ENCODE data around the gene MRGPRX3. TPM values are rescaled to one million over a fixed set of nuclear protein-coding genes. Genes with fewer than 3 reads are reported as not detected.
A peak's percentile ranks its signal among the peaks of the same experiment; 100 is the strongest.

MRGPRX3 gene
- total RNA-seq, 1 experiment from 2014 or later: not detected

- no peaks in the 10 kb centered on the region for H3K27me3 ChIP-seq (ENCODE audit: low read length)
- no peaks in the 10 kb centered on the region for H3K79me2 ChIP-seq (ENCODE audit: low read length)
- no peaks in the 10 kb centered on the region for H4K20me1 ChIP-seq (ENCODE audit: insufficient read depth, low read depth, low read length)
- no peaks in the 10 kb centered on the region for H3K9me2 ChIP-seq (replicated peaks; ENCODE audit: insufficient read depth, low read length)
- no peak overlapping the region for H3K27ac ChIP-seq (ENCODE audit: low read length)
- no peaks in the 10 kb centered on the region for H3K36me3 ChIP-seq (ENCODE audit: insufficient read depth, low read length)
- DNase-seq: no peak
- no peaks in the 10 kb centered on the region for H3K4me1 ChIP-seq (ENCODE audit: low read length)
- no peak overlapping the region for H2AFZ ChIP-seq (ENCODE audit: low read length)
- no peaks in the 10 kb centered on the region for H3K9me3 ChIP-seq (ENCODE audit: low read length)
- H3K4me3 ChIP-seq (ENCODE audit: low read length): no peak overlapping the region
- no peak overlapping the region for H3K9ac ChIP-seq (ENCODE audit: low read length)
- no peak overlapping the region for H3K4me2 ChIP-seq (ENCODE audit: low read depth, low read length, poor library complexity, severe bottlenecking)
Observed at GRCh38 chr11:18140145-18140544, 7.8 kb downstream of the MRGPRX3 start.

- Histone ChIP-seq H2AFZ (ENCODE audit: low read length) (no peak overlapping the region), H3K4me2 (ENCODE audit: low read depth, low read length, poor library complexity, severe bottlenecking) (no peak overlapping the region)
- DNase-seq: no peak
Observed at GRCh38 chr11:18144243-18144642, 11.9 kb downstream of the MRGPRX3 start.

GRCh38 chr11:18145025-18145424, 12.7 kb downstream of the MRGPRX3 start:
- H2AFZ ChIP-seq (ENCODE audit: low read length): no peak overlapping the region
- no peak overlapping the region for H3K4me3 ChIP-seq (ENCODE audit: low read length)
- no peaks in the 10 kb centered on the region for H3K9me2 ChIP-seq (replicated peaks; ENCODE audit: insufficient read depth, low read length)
- H3K36me3 ChIP-seq (ENCODE audit: insufficient read depth, low read length): no peaks in the 10 kb centered on the region
- no peaks in the 10 kb centered on the region for H3K9me3 ChIP-seq (ENCODE audit: low read length)
- H3K9ac ChIP-seq (ENCODE audit: low read length): no peak overlapping the region
- no peaks in the 10 kb centered on the region for H3K79me2 ChIP-seq (ENCODE audit: low read length)
- H3K27me3 ChIP-seq (ENCODE audit: low read length): no peaks in the 10 kb centered on the region
- H4K20me1 ChIP-seq (ENCODE audit: insufficient read depth, low read depth, low read length): no peaks in the 10 kb centered on the region
- H3K4me1 ChIP-seq (ENCODE audit: low read length): no peaks in the 10 kb centered on the region
- H3K4me2 ChIP-seq (ENCODE audit: low read depth, low read length, poor library complexity, severe bottlenecking): no peak overlapping the region
- no peak for DNase-seq
- no peak overlapping the region for H3K27ac ChIP-seq (ENCODE audit: low read length)

More at GRCh38 chr11:18144243-18144642, 11.9 kb downstream of the MRGPRX3 start:
- no peak overlapping the region for H3K4me3 ChIP-seq (ENCODE audit: low read length)
- H3K9me3 ChIP-seq (ENCODE audit: low read length): no peaks in the 10 kb centered on the region
- H3K27ac ChIP-seq (ENCODE audit: low read length): no peak overlapping the region
- no peaks in the 10 kb centered on the region for H4K20me1 ChIP-seq (ENCODE audit: insufficient read depth, low read depth, low read length)
- H3K79me2 ChIP-seq (ENCODE audit: low read length): no peaks in the 10 kb centered on the region
- H3K9me2 ChIP-seq (replicated peaks; ENCODE audit: insufficient read depth, low read length): no peaks in the 10 kb centered on the region
- H3K4me1 ChIP-seq (ENCODE audit: low read length): no peaks in the 10 kb centered on the region
- H3K36me3 ChIP-seq (ENCODE audit: insufficient read depth, low read length): no peaks in the 10 kb centered on the region
- no peaks in the 10 kb centered on the region for H3K27me3 ChIP-seq (ENCODE audit: low read length)
- no peak overlapping the region for H3K9ac ChIP-seq (ENCODE audit: low read length)

- Histone ChIP-seq H3K79me2 (ENCODE audit: low read length) (no peaks in the 10 kb centered on the region), H3K36me3 (ENCODE audit: insufficient read depth, low read length) (no peaks in the 10 kb centered on the region), H3K9me2 (replicated peaks; ENCODE audit: insufficient read depth, low read length) (no peaks in the 10 kb centered on the region), H3K4me2 (ENCODE audit: low read depth, low read length, poor library complexity, severe bottlenecking) (no peak overlapping the region), H3K27me3 (ENCODE audit: low read length) (no peaks in the 10 kb centered on the region), H3K4me1 (ENCODE audit: low read length) (no peaks in the 10 kb centered on the region), H3K27ac (ENCODE audit: low read length) (no peak overlapping the region), H3K4me3 (ENCODE audit: low read length) (no peak overlapping the region), H3K9me3 (ENCODE audit: low read length) (no peaks in the 10 kb centered on the region), H4K20me1 (ENCODE audit: insufficient read depth, low read depth, low read length) (no peaks in the 10 kb centered on the region), H3K9ac (ENCODE audit: low read length) (no peak overlapping the region), H2AFZ (ENCODE audit: low read length) (no peak overlapping the region)
- no peak for DNase-seq
Observed at GRCh38 chr11:18145837-18146236, 13.5 kb downstream of the MRGPRX3 start.

GRCh38 chr11:18151581-18151980, 19.2 kb downstream of the MRGPRX3 start:
- H3K27ac ChIP-seq (ENCODE audit: low read length): no peak overlapping the region
- H3K4me2 ChIP-seq (ENCODE audit: low read depth, low read length, poor library complexity, severe bottlenecking): no peak overlapping the region
- H3K9me2 ChIP-seq (replicated peaks; ENCODE audit: insufficient read depth, low read length): no peaks in the 10 kb centered on the region
- no peaks in the 10 kb centered on the region for H3K4me1 ChIP-seq (ENCODE audit: low read length)
- H3K36me3 ChIP-seq (ENCODE audit: insufficient read depth, low read length): no peaks in the 10 kb centered on the region
- H3K9ac ChIP-seq (ENCODE audit: low read length): no peak overlapping the region
- DNase-seq: no peak
- no peaks in the 10 kb centered on the region for H3K9me3 ChIP-seq (ENCODE audit: low read length)
- no peak overlapping the region for H3K4me3 ChIP-seq (ENCODE audit: low read length)
- no peaks in the 10 kb centered on the region for H3K79me2 ChIP-seq (ENCODE audit: low read length)
- no peaks in the 10 kb centered on the region for H4K20me1 ChIP-seq (ENCODE audit: insufficient read depth, low read depth, low read length)
- no peaks in the 10 kb centered on the region for H3K27me3 ChIP-seq (ENCODE audit: low read length)
- no peak overlapping the region for H2AFZ ChIP-seq (ENCODE audit: low read length)

- Histone ChIP-seq H3K79me2 (ENCODE audit: low read length) (no peaks in the 10 kb centered on the region), H3K27ac (ENCODE audit: low read length) (no peak overlapping the region), H3K36me3 (ENCODE audit: insufficient read depth, low read length) (no peaks in the 10 kb centered on the region), H2AFZ (ENCODE audit: low read length) (no peak overlapping the region), H4K20me1 (ENCODE audit: insufficient read depth, low read depth, low read length) (no peaks in the 10 kb centered on the region), H3K27me3 (ENCODE audit: low read length) (no peaks in the 10 kb centered on the region), H3K4me1 (ENCODE audit: low read length) (no peaks in the 10 kb centered on the region), H3K9me3 (ENCODE audit: low read length) (no peaks in the 10 kb centered on the region), H3K9ac (ENCODE audit: low read length) (no peak overlapping the region), H3K4me3 (ENCODE audit: low read length) (no peak overlapping the region), H3K9me2 (replicated peaks; ENCODE audit: insufficient read depth, low read length) (no peaks in the 10 kb centered on the region), H3K4me2 (ENCODE audit: low read depth, low read length, poor library complexity, severe bottlenecking) (no peak overlapping the region)
- no peak for DNase-seq
Observed at GRCh38 chr11:18168372-18168771, 36.0 kb downstream of the MRGPRX3 start.

- H3K4me2 ChIP-seq (ENCODE audit: low read depth, low read length, poor library complexity, severe bottlenecking): no peak overlapping the region
Observed at GRCh38 chr11:18171377-18172000, 39.1 kb downstream of the MRGPRX3 start.

GRCh38 chr11:18172666-18173065, 40.3 kb downstream of the MRGPRX3 start, which contains the start of gene MRGPRX4:
Gene MRGPRX4, plus strand, starts transcription at chr11:18172837. Its CDS starts 420 bp downstream, at chr11:18173257.
- H3K4me3 ChIP-seq (ENCODE audit: low read length): no peak within 1 kb of the TSS
- no peaks in the 10 kb centered on the region for H3K4me1 ChIP-seq (ENCODE audit: low read length)
- no peaks in the 10 kb centered on the region for H3K79me2 ChIP-seq (ENCODE audit: low read length)
- no peak for DNase-seq
- H3K27ac ChIP-seq (ENCODE audit: low read length): no peak within 1 kb of the TSS
- no peak within 1 kb of the TSS for H3K4me2 ChIP-seq (ENCODE audit: low read depth, low read length, poor library complexity, severe bottlenecking)
- H3K9me2 ChIP-seq (replicated peaks; ENCODE audit: insufficient read depth, low read length): no peaks in the 10 kb centered on the region
- no peaks in the 10 kb centered on the region for H3K27me3 ChIP-seq (ENCODE audit: low read length)
- H4K20me1 ChIP-seq (ENCODE audit: insufficient read depth, low read depth, low read length): no peaks in the 10 kb centered on the region
- H3K36me3 ChIP-seq (ENCODE audit: insufficient read depth, low read length): no peaks in the 10 kb centered on the region
- no peak within 1 kb of the TSS for H2AFZ ChIP-seq (ENCODE audit: low read length)
- no peak within 1 kb of the TSS for H3K9ac ChIP-seq (ENCODE audit: low read length)
- no peaks in the 10 kb centered on the region for H3K9me3 ChIP-seq (ENCODE audit: low read length)

More at GRCh38 chr11:18171377-18172000, 39.1 kb downstream of the MRGPRX3 start:
- peak; percentile 56 for DNase-seq
- Histone ChIP-seq H3K36me3 (ENCODE audit: insufficient read depth, low read length) (no peaks in the 10 kb centered on the region), H3K4me3 (ENCODE audit: low read length) (no peak overlapping the region), H3K9me2 (replicated peaks; ENCODE audit: insufficient read depth, low read length) (no peaks in the 10 kb centered on the region), H3K4me1 (ENCODE audit: low read length) (no peaks in the 10 kb centered on the region), H3K9me3 (ENCODE audit: low read length) (no peaks in the 10 kb centered on the region), H4K20me1 (ENCODE audit: insufficient read depth, low read depth, low read length) (no peaks in the 10 kb centered on the region), H3K27me3 (ENCODE audit: low read length) (no peaks in the 10 kb centered on the region), H3K9ac (ENCODE audit: low read length) (no peak overlapping the region), H3K27ac (ENCODE audit: low read length) (no peak overlapping the region), H3K79me2 (ENCODE audit: low read length) (no peaks in the 10 kb centered on the region), H2AFZ (ENCODE audit: low read length) (no peak overlapping the region)
